B cell (primary cell): ENCODE data around the gene ZNF710. TPM values are rescaled to one million over a fixed set of nuclear protein-coding genes. Genes with fewer than 3 reads are reported as not detected.

Experiments used
- ATAC-seq: fragments of 200-7000 bp; cut with Tn5 transposase; one replicate; pipeline ENCODE4 v1.10.0; 2021; ENCODE audit warnings: low read depth, mild to moderate bottlenecking, moderate number of reproducible peaks, moderate library complexity
- CTCF ChIA-PET: fragments of 350-600 bp; sonication (Branson Sonifier 250); formaldehyde crosslinking; loops from one replicate; lab custom pipeline; 2021; ENCODE audit warnings: antibody characterized with exemption, inconsistent platforms; lab: Charles Lee
- POLR2A ChIA-PET: fragments of 350-600 bp; sonication (Branson Sonifier 250); formaldehyde crosslinking; loops from one replicate; lab custom pipeline; 2021; ENCODE audit warnings: antibody characterized with exemption; lab: Charles Lee
- DNase-seq: peaks from one replicate; pipeline ENCODE4 v3.0.0; 2013
- H2AFZ ChIP-seq: 2 replicates; pipeline ENCODE4 v1.6.1; 2012; ENCODE audit warnings: mild to moderate bottlenecking, low read depth, low read length; ENCODE audit not compliant: insufficient read depth, poor library complexity, severe bottlenecking
- H3K27ac ChIP-seq, 2 donors: 1 replicate in 1 of 2; 2 replicates in 1 of 2; pipeline ENCODE4 v1.5.1; 2012 to 2013; ENCODE audit warnings: low read length in 2 of 2, mild to moderate bottlenecking in 2 of 2, moderate library complexity in 1 of 2
- H3K27me3 ChIP-seq, 4 experiments: fragments of 200-600 bp in 1 of 4; sonication (generic) in 1 of 4; replicated peaks in 1 of 4; 1 replicate in 2 of 4; 2 replicates in 2 of 4; pipeline versions ENCODE4 v1.6.1 to v1.7.0; 2013 to 2016; ENCODE audit warnings: low read length in 3 of 4, mild to moderate bottlenecking in 2 of 4, mixed read lengths in 1 of 4, moderate library complexity in 1 of 4; ENCODE audit not compliant: insufficient read depth in 4 of 4, control insufficient read depth in 3 of 4; ENCODE audit errors: control extremely low read depth in 1 of 4
- H3K36me3 ChIP-seq, 2 experiments: replicated peaks in 1 of 2; 1 replicate in 1 of 2; 2 replicates in 1 of 2; pipeline versions ENCODE4 v1.6.1 to v1.7.1; 2013; ENCODE audit warnings: low read length in 1 of 2; ENCODE audit not compliant: insufficient read depth in 2 of 2, control insufficient read depth in 1 of 2; ENCODE audit errors: control extremely low read depth in 1 of 2, extremely low read depth in 1 of 2
- H3K4me1 ChIP-seq, 2 donors: fragments of 200-600 bp in 1 of 2; sonication (generic) in 1 of 2; 1 replicate in 1 of 2; 2 replicates in 1 of 2; pipeline versions ENCODE4 v1.5.1 to v1.6.1; 2013 to 2017; ENCODE audit warnings: low read length in 2 of 2; ENCODE audit not compliant: control insufficient read depth in 2 of 2, insufficient read depth in 2 of 2
- H3K4me2 ChIP-seq: replicated peaks from 2 replicates; pipeline ENCODE3; 2012; ENCODE audit warnings: mild to moderate bottlenecking, low read depth, low read length; ENCODE audit not compliant: poor library complexity, severe bottlenecking
- H3K4me3 ChIP-seq, 5 experiments: fragments of 200-600 bp in 1 of 5; sonication (generic) in 1 of 5; 1 replicate in 3 of 5; 2 replicates in 2 of 5; pipeline versions ENCODE4 v1.5.1 to v1.7.0; 2011 to 2016; ENCODE audit warnings: low read length in 4 of 5, mild to moderate bottlenecking in 4 of 5, low read depth in 2 of 5, control low read depth in 1 of 5, moderate library complexity in 1 of 5; ENCODE audit not compliant: insufficient read depth in 1 of 5; ENCODE audit errors: control extremely low read depth in 1 of 5, extremely low read depth in 1 of 5
- H3K79me2 ChIP-seq: fragments of 200-600 bp; sonication (generic); one replicate; pipeline ENCODE4 v1.6.0; 2016; ENCODE audit warnings: low read length; ENCODE audit not compliant: control insufficient read depth, insufficient read depth
- H3K9ac ChIP-seq: fragments of 200-600 bp; sonication (generic); 2 replicates; pipeline ENCODE4 v1.6.1; 2017; ENCODE audit warnings: mild to moderate bottlenecking, low read length, moderate library complexity
- H3K9me3 ChIP-seq, 3 donors: one replicate each; pipeline versions ENCODE4 v1.6.1 to v1.7.1; 2013; ENCODE audit warnings: low read length in 2 of 3; ENCODE audit not compliant: control insufficient read depth in 2 of 3, insufficient read depth in 1 of 3; ENCODE audit errors: control extremely low read depth in 1 of 3
- H4K20me1 ChIP-seq: 2 replicates; pipeline ENCODE4 v1.6.0; 2012; ENCODE audit warnings: mild to moderate bottlenecking, low read length; ENCODE audit not compliant: insufficient read depth, control insufficient read depth, poor library complexity, severe bottlenecking
- H3K27ac Mint-ChIP-seq: one replicate; pipeline ENCODE4 v1.8.0; 2021; ENCODE audit warnings: mixed read lengths
- H3K27me3 Mint-ChIP-seq: one replicate; pipeline ENCODE4 v1.8.0; 2021; ENCODE audit warnings: mixed read lengths
- H3K4me1 Mint-ChIP-seq: one replicate; pipeline ENCODE4 v1.8.0; 2021; ENCODE audit warnings: mixed read lengths
- H3K4me3 Mint-ChIP-seq: one replicate; pipeline ENCODE4 v1.8.0; 2021; ENCODE audit warnings: mixed read lengths
- H3K9me3 Mint-ChIP-seq: one replicate; pipeline ENCODE4 v1.8.0; 2022; ENCODE audit warnings: mixed read lengths; ENCODE audit not compliant: insufficient read depth
- CTCF ChIP-seq: fragments of 200-600 bp; IDR thresholded peaks from one replicate; pipeline ENCODE4 v1.8.0; 2022; ENCODE audit warnings: antibody characterized with exemption, mild to moderate bottlenecking
- EZH2 ChIP-seq: IDR thresholded peaks from 2 replicates; pipeline ENCODE4 v1.6.1; 2012; ENCODE audit warnings: borderline replicate concordance, low read depth, mild to moderate bottlenecking, moderate library complexity, low read length; ENCODE audit not compliant: insufficient read depth, poor library complexity, severe bottlenecking
- WGBS: methylation state at CpG from one replicate; pipeline ENCODE4 v1.1.5; 2013; ENCODE audit warnings: missing lambda C conversion rate; ENCODE audit not compliant: insufficient coverage; 5-methylcytosine and 5-hydroxymethylcytosine counted together
- intact Hi-C: fragments of 100-400 bp; cut with micrococcal nuclease; formaldehyde crosslinking; loops from one replicate; pipeline ENCODE4 v1.10.0; 2022
- polyA plus RNA-seq: library from polyadenylated mRNA; depleted of rRNA; stranded (reverse); fragments of >200 nt; gene quantifications from 2 replicates; pipeline ENCODE4 v1.2.3, GENCODE V29; 2012
- total RNA-seq, 2 donors: library from RNA; stranded (reverse); fragments of 120-200 nt in 1 of 2; gene quantifications; 1 replicate in 1 of 2; 2 replicates in 1 of 2; pipeline versions ENCODE4 v1.2.3 to v1.2.4, GENCODE V29; 2013 to 2022

The ZNF710 gene
- total and polyA plus RNA-seq, 2 donors (not counting 1 experiment from before 2014, with no cell fraction given) = 8.7 to 38.7 TPM

GRCh38 chr15:90055182-90055581 lies 54.1 kb downstream of the ZNF710 start:
- intact Hi-C loops = no loop called here
- ATAC-seq (no peak), DNase-seq (no peak)
- H3K27ac Mint-ChIP-seq = peak overlapping the region; percentile 38
- H3K4me1 ChIP-seq = peaks cover 26 to 58% of the 10 kb centered on the region in 2 donors
- H3K36me3 ChIP-seq = no peaks in the 10 kb centered on the region
- H3K9me3 Mint-ChIP-seq = no peaks in the 10 kb centered on the region
- ChIA-PET CTCF (interaction anchor here (0.6 to 4.3 kb wide), 5 partner anchors 10 to 28 kb away, joined by 3 to 19 read pairs (median 3); no protein-coding TSS in a partner anchor), POLR2A (no interaction called here)
- no peak overlapping the region for H3K4me3 ChIP-seq
- peaks cover 0 to 7% (median 0%) of the 10 kb centered on the region in 3 donors for H3K9me3 ChIP-seq
- H4K20me1 ChIP-seq = no peaks in the 10 kb centered on the region
- H3K4me2 ChIP-seq = no peak overlapping the region
- H3K4me3 Mint-ChIP-seq = no peak overlapping the region
- WGBS = 82% methylated on average over 7 of the region's 7 CpGs
- no peak for TF ChIP-seq CTCF
- no peak for TF ChIP-seq EZH2
- no peaks in the 10 kb centered on the region for H3K27me3 ChIP-seq
- no peak overlapping the region for H2AFZ ChIP-seq
- no peak overlapping the region for H3K9ac ChIP-seq
- no peaks in the 10 kb centered on the region for H3K27me3 Mint-ChIP-seq
- H3K4me1 Mint-ChIP-seq = peaks cover 62% of the 10 kb centered on the region
- H3K27ac ChIP-seq = no peak overlapping the region
- H3K79me2 ChIP-seq = peaks cover 58% of the 10 kb centered on the region

GRCh38 chr15:90056529-90056928 lies 55.4 kb downstream of the ZNF710 start:
- H3K79me2 ChIP-seq = peaks cover 47% of the 10 kb centered on the region
- H3K9ac ChIP-seq = no peak overlapping the region
- Mint-ChIP-seq H3K27me3 (no peaks in the 10 kb centered on the region), H3K4me3 (no peak overlapping the region), H3K9me3 (no peaks in the 10 kb centered on the region), H3K27ac (peak overlapping the region; percentile 85), H3K4me1 (peaks cover 70% of the 10 kb centered on the region)
- DNase-seq (no peak), ATAC-seq (no peak)
- intact Hi-C loops = no loop called here
- ChIA-PET POLR2A (interaction anchor here (0.6 kb wide), 1 partner anchor 76 kb away, joined by 5 read pairs; no protein-coding TSS in a partner anchor), CTCF (interaction anchor here (1.2 to 1.3 kb wide), 2 partner anchors 11 to 158 kb away, joined by 4 read pairs; no protein-coding TSS in a partner anchor)
- TF ChIP-seq CTCF (no peak), EZH2 (no peak)
- peaks cover 0 to 7% (median 0%) of the 10 kb centered on the region in 3 donors for H3K9me3 ChIP-seq
- H4K20me1 ChIP-seq = no peaks in the 10 kb centered on the region
- peaks cover 27 to 70% of the 10 kb centered on the region in 2 donors for H3K4me1 ChIP-seq
- no peak overlapping the region for H3K4me2 ChIP-seq
- no peak overlapping the region for H3K4me3 ChIP-seq
- 95% methylated on average over 6 of the region's 7 CpGs for WGBS
- no peaks in the 10 kb centered on the region for H3K27me3 ChIP-seq
- no peak overlapping the region for H2AFZ ChIP-seq
- peak overlapping the region in 1 of 2 donors; percentile 50 for H3K27ac ChIP-seq
- no peaks in the 10 kb centered on the region for H3K36me3 ChIP-seq
